Liver (tissue), 9 donors: ENCODE results near the gene PNPLA2. TPM values are rescaled to one million over a fixed set of nuclear protein-coding genes. Genes with fewer than 3 reads are reported as not detected.

Experiments used
- DNase-seq: peaks from one replicate; pipeline ENCODE4 v3.0.0-alpha.2; 2017; ENCODE audit warnings: low spot score
- H3K27ac ChIP-seq, 2 donors: one replicate each; pipeline ENCODE4 v1.7.0; 2013; ENCODE audit warnings: inconsistent platforms in 2 of 2, low read length in 2 of 2, control low read depth in 1 of 2, low read depth in 1 of 2, mild to moderate bottlenecking in 1 of 2
- H3K27me3 ChIP-seq, 4 donors: one replicate each; pipeline versions ENCODE4 v1.6.1 to v1.7.0; 2013; ENCODE audit warnings: low read length in 3 of 4, inconsistent platforms in 1 of 4, mild to moderate bottlenecking in 1 of 4, moderate library complexity in 1 of 4; ENCODE audit not compliant: control insufficient read depth in 4 of 4, insufficient read depth in 4 of 4
- H3K36me3 ChIP-seq, 4 donors: one replicate each; pipeline versions ENCODE4 v1.6.1 to v1.7.0; 2013; ENCODE audit warnings: low read length in 3 of 4, mild to moderate bottlenecking in 3 of 4, low read depth in 1 of 4, moderate library complexity in 1 of 4; ENCODE audit not compliant: control insufficient read depth in 4 of 4, insufficient read depth in 3 of 4
- H3K4me1 ChIP-seq, 4 donors: one replicate each; pipeline versions ENCODE4 v1.6.1 to v1.7.0; 2013; ENCODE audit warnings: low read length in 3 of 4, mild to moderate bottlenecking in 3 of 4, moderate library complexity in 1 of 4; ENCODE audit not compliant: control insufficient read depth in 4 of 4, insufficient read depth in 4 of 4
- H3K4me3 ChIP-seq, 3 donors: one replicate each; pipeline versions ENCODE4 v1.6.1 to v1.7.0; 2013; ENCODE audit warnings: low read length in 3 of 3, control low read depth in 1 of 3, low read depth in 1 of 3, mild to moderate bottlenecking in 1 of 3
- H3K9ac ChIP-seq, 2 donors: one replicate each; pipeline ENCODE4 v1.7.0; 2013; ENCODE audit warnings: low read length in 2 of 2, mild to moderate bottlenecking in 2 of 2, moderate library complexity in 2 of 2, control low read depth in 1 of 2, low read depth in 1 of 2
- H3K9me3 ChIP-seq, 4 donors: one replicate each; pipeline versions ENCODE4 v1.6.1 to v1.7.0; 2013; ENCODE audit warnings: low read length in 3 of 4; ENCODE audit not compliant: control insufficient read depth in 4 of 4
- ATF3 ChIP-seq: IDR thresholded peaks from 2 replicates; pipeline ENCODE4 v1.6.1; 2016; ENCODE audit warnings: antibody characterized with exemption
- CTCF ChIP-seq: fragments of 150-350 bp; IDR thresholded peaks from 2 replicates; pipeline ENCODE4 v1.5.1; 2017; ENCODE audit warnings: improper control_type of control experiment, low read depth, low read length; ENCODE audit not compliant: missing input control
- FOXA1 ChIP-seq: IDR thresholded peaks from 2 replicates; pipeline ENCODE4 v1.6.1; 2016; ENCODE audit warnings: antibody characterized with exemption
- FOXA2 ChIP-seq: IDR thresholded peaks from 2 replicates; pipeline ENCODE4 v1.6.1; 2016; ENCODE audit warnings: antibody characterized with exemption
- GABPA ChIP-seq, 2 donors: IDR thresholded peaks in 1 of 2; conservative IDR thresholded peaks in 1 of 2; 2 replicates each; pipeline ENCODE4 v1.6.1; 2016; ENCODE audit warnings: antibody characterized with exemption in 2 of 2, mild to moderate bottlenecking in 1 of 2, moderate library complexity in 1 of 2
- HNF4A ChIP-seq, 2 donors: conservative IDR thresholded peaks; 2 replicates each; pipeline ENCODE4 v1.6.1; 2016; ENCODE audit warnings: antibody characterized with exemption in 2 of 2, mild to moderate bottlenecking in 2 of 2
- MAX ChIP-seq: IDR thresholded peaks from 2 replicates; pipeline ENCODE4 v1.6.1; 2016; ENCODE audit warnings: antibody characterized with exemption
- NR2F2 ChIP-seq: IDR thresholded peaks from 2 replicates; pipeline ENCODE4 v1.6.1; 2016; ENCODE audit warnings: antibody characterized with exemption
- RAD21 ChIP-seq, 2 donors: IDR thresholded peaks; 2 replicates each; pipeline ENCODE4 v1.6.1; 2016; ENCODE audit warnings: antibody characterized with exemption in 2 of 2, mild to moderate bottlenecking in 2 of 2
- SP1 ChIP-seq: IDR thresholded peaks from 2 replicates; pipeline ENCODE4 v1.6.1; 2018; ENCODE audit warnings: antibody characterized with exemption, mild to moderate bottlenecking
- TAF1 ChIP-seq: conservative IDR thresholded peaks from 2 replicates; pipeline ENCODE4 v1.6.1; 2016; ENCODE audit warnings: antibody characterized with exemption, mild to moderate bottlenecking
- YY1 ChIP-seq: IDR thresholded peaks from 2 replicates; pipeline ENCODE4 v1.6.1; 2016; ENCODE audit warnings: antibody characterized with exemption, mild to moderate bottlenecking
- WGBS: extraction: QIAGEN DNeasy Blood & Tissue Kit; methylation state at CpG from one replicate; pipeline ENCODE4 v1.1.7; 2013; 5-methylcytosine and 5-hydroxymethylcytosine counted together
- polyA plus RNA-seq, 2 donors: library from polyadenylated mRNA; stranded (reverse) in 1 of 2; unstranded in 1 of 2; fragments of 200-250 nt in 1 of 2; fragments of >200 nt in 1 of 2; fragmentation: Nextera tagmentation in 1 of 2; extraction: Ambion mirVana in 1 of 2; gene quantifications; one replicate each; pipeline versions ENCODE4 v1.2.1 to v1.2.3, GENCODE V29; 2013 to 2015
- total RNA-seq, 2 donors: library from RNA; depleted of rRNA; stranded (reverse); fragments of >200 nt; gene quantifications; one replicate each; pipeline ENCODE4 v1.2.3, GENCODE V29; 2014
- donor health status: healthy.
- donor health status: healthy.
- donor health status: healthy.
- donor health status: healthy.
- donor health status: healthy.

The PNPLA2 gene
- total and polyA plus RNA-seq, 4 donors = 13.7 to 58.9 (median 27.2) TPM

GRCh38 chr11:867856-868358, 49.2 kb downstream of the PNPLA2 start:
- Histone ChIP-seq H3K27ac (no peak overlapping the region), H3K9ac (no peak overlapping the region), H3K36me3 (peaks cover 0 to 9% (median under 1%) of the 10 kb centered on the region in 4 donors), H3K27me3 (no peaks in the 10 kb centered on the region), H3K9me3 (no peaks in the 10 kb centered on the region), H3K4me3 (no peak overlapping the region), H3K4me1 (no peaks in the 10 kb centered on the region)
- WGBS = 91% methylated on average over 8 of the region's 8 CpGs
- TF ChIP-seq NR2F2 = no peak
- TF ChIP-seq TAF1 = no peak
- no peak for TF ChIP-seq MAX
- no peak for DNase-seq

- 93% methylated on average over 17 of the region's 17 CpGs for WGBS
- no peak overlapping the region for H3K9ac ChIP-seq
- peaks cover 0 to 9% (median under 1%) of the 10 kb centered on the region in 4 donors for H3K36me3 ChIP-seq
Measured at GRCh38 chr11:868394-868793, 49.7 kb downstream of the PNPLA2 start.

GRCh38 chr11:868802-869201, 50.1 kb downstream of the PNPLA2 start:
- DNase-seq = no peak
- Histone ChIP-seq H3K4me3 (no peak overlapping the region), H3K36me3 (peaks cover 0 to 9% (median 0%) of the 10 kb centered on the region in 4 donors), H3K27ac (no peak overlapping the region), H3K27me3 (no peaks in the 10 kb centered on the region), H3K9me3 (no peaks in the 10 kb centered on the region), H3K4me1 (no peaks in the 10 kb centered on the region), H3K9ac (no peak overlapping the region)
- 91% methylated on average over 12 of the region's 12 CpGs for WGBS
- TF ChIP-seq NR2F2 (no peak), HNF4A (conservative IDR thresholded peaks at IDR 0.05) (no peak), MAX (no peak), GABPA (IDR thresholded peaks at IDR 0.05 in 1 of 2, conservative IDR thresholded peaks at IDR 0.05 in 1 of 2) (no peak), ATF3 (no peak), CTCF (no peak)

More at GRCh38 chr11:868394-868793, 49.7 kb downstream of the PNPLA2 start:
- H3K4me1 ChIP-seq = no peaks in the 10 kb centered on the region
- no peak for DNase-seq
- H3K4me3 ChIP-seq = no peak overlapping the region
- no peak overlapping the region for H3K27ac ChIP-seq
- no peaks in the 10 kb centered on the region for H3K9me3 ChIP-seq
- H3K27me3 ChIP-seq = no peaks in the 10 kb centered on the region
- TF ChIP-seq YY1 (no peak), FOXA1 (no peak), CTCF (no peak), SP1 (no peak), MAX (no peak), FOXA2 (no peak), NR2F2 (no peak), RAD21 (IDR thresholded peaks at IDR 0.05) (no peak)
